Cardiac muscle cell (in vitro differentiated cells and primary cell): ENCODE data around the gene SLC29A3. TPM values are rescaled to one million over a fixed set of nuclear protein-coding genes. Genes with fewer than 3 reads are reported as not detected.
A peak's percentile ranks its signal among the peaks of the same experiment; 100 is the strongest.

Experiments used
- DNase-seq, 2 donors: peaks; one replicate each; pipeline versions ENCODE4 v3.0.0 to v3.0.0-alpha.2; 2010 to 2017; ENCODE audit warnings: low read depth in 1 of 2, low spot score in 1 of 2
- H3K27ac ChIP-seq: fragments of 200-600 bp; sonication (generic); 2 replicates; pipeline ENCODE4 v1.5.1; 2016
- H3K27me3 ChIP-seq: fragments of 200-600 bp; sonication (generic); 2 replicates; pipeline ENCODE4 v1.6.0; 2016; ENCODE audit warnings: control low read depth
- H3K36me3 ChIP-seq: fragments of 200-600 bp; sonication (generic); 2 replicates; pipeline ENCODE4 v1.5.1; 2016; ENCODE audit warnings: control low read depth
- H3K4me1 ChIP-seq: fragments of 200-600 bp; sonication (generic); 2 replicates; pipeline ENCODE4 v1.8.1; 2017; ENCODE audit warnings: low read depth, mild to moderate bottlenecking, mixed run types
- H3K4me3 ChIP-seq: fragments of 200-600 bp; sonication (generic); 2 replicates; pipeline ENCODE4 v1.5.1; 2016; ENCODE audit warnings: mild to moderate bottlenecking
- H3K9me3 ChIP-seq: fragments of 200-600 bp; sonication (generic); 2 replicates; pipeline ENCODE4 v1.5.1; 2017; ENCODE audit warnings: low read depth, mild to moderate bottlenecking, control low read depth
- CTCF ChIP-seq: IDR thresholded peaks from 2 replicates; pipeline ENCODE4 v1.5.1; 2012; ENCODE audit warnings: low read depth, mild to moderate bottlenecking, low read length
- polyA plus RNA-seq: library from polyadenylated mRNA; unstranded; fragments of >200 nt; fragmentation: Nextera tagmentation; extraction: Ambion mirVana; gene quantifications from 2 replicates; pipeline ENCODE4 v1.2.1, GENCODE V29; 2016
- total RNA-seq: library from RNA; depleted of rRNA; stranded (reverse); fragments of >200 nt; gene quantifications from 2 replicates; pipeline ENCODE4 v1.2.3, GENCODE V29; 2016

Gene SLC29A3
- total and polyA plus RNA-seq, 2 experiments from 2014 or later, result 3.5 to 4.0 TPM

DNA sequence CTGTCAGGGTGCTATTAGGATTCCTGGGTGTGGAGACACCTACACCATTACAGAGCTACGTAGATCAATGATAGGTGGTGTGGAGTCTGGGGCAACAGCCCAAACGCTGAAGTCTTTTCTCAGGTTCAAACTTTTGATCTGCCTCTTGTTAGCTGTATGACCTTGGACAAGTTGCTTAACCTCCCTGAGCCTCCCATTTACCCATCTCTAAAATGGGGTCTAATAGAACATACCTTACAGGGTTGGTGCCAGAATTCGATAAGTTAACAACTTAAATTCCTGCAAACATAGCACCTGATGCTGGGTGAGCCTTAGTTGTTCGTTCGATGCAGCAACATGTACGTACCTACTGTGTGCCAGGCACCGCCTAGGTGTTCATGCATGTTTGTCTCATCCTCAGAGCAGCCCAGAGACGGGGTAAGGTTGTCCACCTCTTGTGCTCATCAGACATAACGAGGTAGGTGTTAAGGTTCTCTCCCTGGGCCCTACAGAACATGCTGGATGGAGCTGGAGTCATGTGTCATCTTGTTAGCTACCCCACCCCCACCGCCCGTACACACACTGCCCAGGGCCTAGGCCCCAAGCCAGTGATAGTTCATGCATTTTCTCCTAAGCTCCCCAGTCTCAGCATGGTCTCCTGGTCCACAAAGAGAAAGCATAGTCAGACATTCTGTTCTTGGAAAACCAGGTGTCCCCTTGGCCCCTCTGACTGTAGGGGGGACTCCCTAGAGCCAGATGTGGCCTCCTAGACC is 41.0 kb upstream of the SLC29A3 start:
- H3K27ac ChIP-seq, result no peak overlapping the region
- H3K9me3 ChIP-seq, result no peaks in the 10 kb centered on the region
- H3K4me1 ChIP-seq, result peaks cover 4% of the 10 kb centered on the region
- H3K36me3 ChIP-seq, result peaks cover 25% of the 10 kb centered on the region
- H3K4me3 ChIP-seq, result no peak overlapping the region
- no peaks in the 10 kb centered on the region for H3K27me3 ChIP-seq
- DNase-seq, result no peak
- TF ChIP-seq CTCF, result no peak

- peak overlapping the region; percentile 15 for H3K27ac ChIP-seq
Observed at GRCh38 chr10:71278691-71279588, 40.1 kb upstream of the SLC29A3 start.

DNA sequence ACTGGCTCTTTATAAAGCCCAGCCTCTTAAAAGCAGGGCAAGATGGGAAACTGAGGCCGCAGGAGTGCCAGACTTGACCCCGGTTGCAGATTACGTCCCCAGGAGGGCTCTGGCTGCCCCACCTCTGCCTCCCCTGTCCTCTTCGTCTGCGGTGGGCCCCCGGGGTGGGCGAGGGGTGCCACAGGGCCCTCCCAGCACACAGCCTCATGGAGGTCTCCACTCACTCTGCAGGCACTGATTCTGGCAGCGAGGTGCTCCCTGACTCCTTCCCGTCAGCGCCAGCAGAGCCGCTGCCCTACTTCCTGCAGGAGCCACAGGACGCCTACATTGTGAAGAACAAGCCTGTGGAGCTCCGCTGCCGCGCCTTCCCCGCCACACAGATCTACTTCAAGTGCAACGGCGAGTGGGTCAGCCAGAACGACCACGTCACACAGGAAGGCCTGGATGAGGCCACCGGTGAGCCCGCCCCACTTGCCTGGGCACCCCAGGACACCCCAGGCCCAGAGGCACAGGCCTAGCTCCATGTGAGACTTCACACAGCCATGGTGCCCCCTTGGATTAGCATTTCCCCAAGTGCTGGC is 39.4 kb upstream of the SLC29A3 start:
- H3K4me3 ChIP-seq, result no peak overlapping the region
- no peak for TF ChIP-seq CTCF
- DNase-seq, result no peak
- H3K27me3 ChIP-seq, result no peaks in the 10 kb centered on the region
- H3K36me3 ChIP-seq, result peaks cover 21% of the 10 kb centered on the region
- no peaks in the 10 kb centered on the region for H3K9me3 ChIP-seq
- peaks cover 4% of the 10 kb centered on the region for H3K4me1 ChIP-seq
- H3K27ac ChIP-seq, result peak overlapping the region; percentile 51

More at GRCh38 chr10:71278691-71279588, 40.1 kb upstream of the SLC29A3 start:
- no peak overlapping the region for H3K4me3 ChIP-seq
- TF ChIP-seq CTCF, result no peak
- peaks cover 4% of the 10 kb centered on the region for H3K4me1 ChIP-seq
- no peak for DNase-seq
- H3K27me3 ChIP-seq, result no peaks in the 10 kb centered on the region
- no peaks in the 10 kb centered on the region for H3K9me3 ChIP-seq
- peaks cover 21% of the 10 kb centered on the region for H3K36me3 ChIP-seq

- no peak for DNase-seq
- Histone ChIP-seq H3K36me3 (peaks cover 21% of the 10 kb centered on the region), H3K4me1 (peaks cover 4% of the 10 kb centered on the region), H3K9me3 (no peaks in the 10 kb centered on the region), H3K27ac (peak overlapping the region; percentile 51), H3K4me3 (no peak overlapping the region), H3K27me3 (no peaks in the 10 kb centered on the region)
- TF ChIP-seq CTCF, result no peak
Observed at GRCh38 chr10:71280216-71280615, 38.8 kb upstream of the SLC29A3 start.

DNA sequence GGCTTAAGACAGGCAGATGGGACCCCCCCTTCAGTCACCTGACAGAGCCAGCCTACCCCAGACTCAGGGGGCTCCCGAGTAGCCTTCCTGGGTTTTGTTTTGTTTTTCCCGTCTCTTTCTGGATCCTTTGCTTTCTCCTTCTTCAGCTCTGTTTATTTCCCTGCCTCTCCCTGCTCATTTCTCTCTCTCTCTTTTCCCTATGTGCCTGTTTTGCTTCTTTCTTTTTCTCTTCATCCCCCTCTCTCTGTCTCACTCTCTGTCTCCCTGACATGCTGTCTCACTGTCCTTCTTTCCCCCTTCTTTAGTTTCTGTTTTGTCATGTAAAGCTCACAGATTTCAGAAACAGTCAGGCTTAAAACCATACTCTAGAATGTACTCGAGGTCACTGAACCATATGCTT is 38.2 kb upstream of the SLC29A3 start:
- Histone ChIP-seq H3K4me3 (no peak overlapping the region), H3K4me1 (peaks cover 4% of the 10 kb centered on the region), H3K9me3 (no peaks in the 10 kb centered on the region), H3K27me3 (no peaks in the 10 kb centered on the region), H3K36me3 (peaks cover 24% of the 10 kb centered on the region), H3K27ac (no peak overlapping the region)
- no peak for DNase-seq
- no peak for TF ChIP-seq CTCF
